ENCODE data around the gene ZNF836. TPM values are rescaled to one million over a fixed set of nuclear protein-coding genes. Genes with fewer than 3 reads are reported as not detected.

The ZNF836 gene
- 8.0 TPM for total RNA-seq (2013)
- polyA plus RNA-seq (1 to 10 TPM; 2.3 to 4.8 (median 2.6) TPM), polyA minus RNA-seq (3.0 TPM in 2 replicates), total RNA-seq (1.3 to 8.7 (median 3.3) reads per million in 11 experiments)

GRCh38 chr19:52171321-52172169 lies at the start of gene ZNF836:
ZNF836 (minus strand) TSS chr19:52171621; CDS start chr19:52168072, 3,549 bp downstream.
- H3K79me2 ChIP-seq (ENCODE audit: insufficient read depth, low read length), result peaks cover 6% of the 10 kb centered on the region
- peak within 1 kb of the TSS; percentile 93 for H2AFZ ChIP-seq (ENCODE audit: insufficient read depth, low read depth, low read length, poor library complexity, severe bottlenecking)
- H3K4me1 ChIP-seq (ENCODE audit: control insufficient read depth in 1 of 2, insufficient read depth in 2 of 2, low read length in 2 of 2), result peaks cover 12 to 17% of the 10 kb centered on the region in 2 donors
- peaks cover 17 to 28% of the 10 kb centered on the region in 2 donors for H3K36me3 ChIP-seq (replicated peaks in 1 of 2; ENCODE audit: control insufficient read depth in 1 of 2, insufficient read depth in 2 of 2, low read length in 2 of 2)
- Mint-ChIP-seq H3K27me3 (ENCODE audit: low read depth in 3 of 3) (peaks cover 5 to 11% (median 5%) of the 10 kb centered on the region in 3 donors), H3K4me1 (peaks cover 20% of the 10 kb centered on the region), H3K36me3 (peaks cover 26 to 28% of the 10 kb centered on the region in 2 donors), H3K4me3 (peak within 1 kb of the TSS; percentile 99 to 100), H3K9me3 (peaks cover 7 to 59% (median 26%) of the 10 kb centered on the region in 7 donors), H3K27ac (peak within 1 kb of the TSS; percentile 89 to 96 (median 94))
- peak; percentile 62 to 71 (median 69) for DNase-seq
- H3K27ac ChIP-seq (ENCODE audit: low read depth in 1 of 2, low read length in 2 of 2), result peak within 1 kb of the TSS; percentile 47 to 88
- H3K4me2 ChIP-seq (replicated peaks; ENCODE audit: extremely low read depth, low read length, poor library complexity, severe bottlenecking), result peak within 1 kb of the TSS; percentile 95
- peak within 1 kb of the TSS; percentile 66 to 98 (median 87) for H3K4me3 ChIP-seq (replicated peaks in 1 of 3; ENCODE audit: low read depth in 2 of 3, low read length in 3 of 3)
- WGBS (ENCODE audit: insufficient coverage), result 6% methylated on average over 32 of the region's 37 CpGs
- H3K27me3 ChIP-seq (ENCODE audit: control insufficient read depth in 2 of 2, insufficient read depth in 2 of 2, low read length in 2 of 2), result no peaks in the 10 kb centered on the region
- H3K9ac ChIP-seq (ENCODE audit: insufficient read depth, low read length, poor library complexity, severe bottlenecking), result peak within 1 kb of the TSS; percentile 80
- TF ChIP-seq CTCF (IDR thresholded peaks at IDR 0.05), result no peak
- no peaks in the 10 kb centered on the region for H4K20me1 ChIP-seq (ENCODE audit: insufficient read depth, low read length)
- intact Hi-C loops (cut with micrococcal nuclease), result loop anchor here in 1 of 2 donors (2.0 kb wide), 1 partner anchor 33 kb away; the partner anchor contains the start of gene ZNF616
- H3K9me3 ChIP-seq (replicated peaks in 1 of 2; ENCODE audit: control insufficient read depth in 1 of 2, insufficient read depth in 1 of 2, low read length in 2 of 2), result peaks cover 12 to 17% of the 10 kb centered on the region in 2 donors

GRCh38 chr19:52221031-52221430 lies 49.6 kb upstream of the ZNF836 start:
- peak overlapping the region in 1 of 7 donors; percentile 78 for H3K27ac Mint-ChIP-seq
- no peak overlapping the region for H3K4me3 Mint-ChIP-seq

More at GRCh38 chr19:52221031-52221430, 49.6 kb upstream of the ZNF836 start:
- Histone ChIP-seq H3K4me2 (replicated peaks; ENCODE audit: extremely low read depth, low read length, poor library complexity, severe bottlenecking) (no peak overlapping the region), H4K20me1 (ENCODE audit: insufficient read depth, low read length) (no peaks in the 10 kb centered on the region), H3K4me1 (ENCODE audit: control insufficient read depth in 1 of 2, insufficient read depth in 2 of 2, low read length in 2 of 2) (no peaks in the 10 kb centered on the region), H3K9ac (ENCODE audit: insufficient read depth, low read length, poor library complexity, severe bottlenecking) (no peak overlapping the region), H3K27ac (ENCODE audit: low read depth in 1 of 2, low read length in 2 of 2) (no peak overlapping the region), H3K4me3 (replicated peaks in 1 of 3; ENCODE audit: low read depth in 2 of 3, low read length in 3 of 3) (no peak overlapping the region), H3K79me2 (ENCODE audit: insufficient read depth, low read length) (no peaks in the 10 kb centered on the region), H3K27me3 (ENCODE audit: control insufficient read depth in 2 of 2, insufficient read depth in 2 of 2, low read length in 2 of 2) (no peaks in the 10 kb centered on the region), H2AFZ (ENCODE audit: insufficient read depth, low read depth, low read length, poor library complexity, severe bottlenecking) (no peak overlapping the region), H3K36me3 (replicated peaks in 1 of 2; ENCODE audit: control insufficient read depth in 1 of 2, insufficient read depth in 2 of 2, low read length in 2 of 2) (peaks cover 97 to 100% of the 10 kb centered on the region in 2 donors), H3K9me3 (replicated peaks in 1 of 2; ENCODE audit: control insufficient read depth in 1 of 2, insufficient read depth in 1 of 2, low read length in 2 of 2) (no peaks in the 10 kb centered on the region)
- DNase-seq, result no peak
- Mint-ChIP-seq H3K27me3 (ENCODE audit: low read depth in 3 of 3) (no peaks in the 10 kb centered on the region), H3K36me3 (peaks cover 96 to 100% of the 10 kb centered on the region in 2 donors), H3K4me1 (no peaks in the 10 kb centered on the region), H3K9me3 (peaks cover 0 to 2% (median 0%) of the 10 kb centered on the region in 7 donors)
- intact Hi-C loops (cut with micrococcal nuclease), result no loop called here
- 100% methylated on average over 1 of the region's 6 CpGs for WGBS (ENCODE audit: insufficient coverage)
- TF ChIP-seq CTCF (IDR thresholded peaks at IDR 0.05), result no peak
